ENCODE data around the gene AMH.
"Not testable (repeated sequence)": the region's sequence is repeated elsewhere in the genome, so short reads cannot be mapped to it uniquely, and the experiment has no call there.

The AMH gene

GRCh38 chr19:2249010-2249866, at the start of gene AMH:
TSS of gene AMH (plus strand) at chr19:2249323. CDS start at chr19:2249333, 10 bp downstream.
- no peak for DNase-seq (ENCODE audit: low read depth in 2 of 2)

- no peak for DNase-seq (ENCODE audit: low read depth in 2 of 2)
Measured at GRCh38 chr19:2199861-2200623, 49.1 kb upstream of the AMH start.

- DNase-seq (ENCODE audit: low read depth in 2 of 2) = not testable (repeated sequence)
Measured at GRCh38 chr19:2200624-2201294, 48.4 kb upstream of the AMH start.

- no peak for DNase-seq (ENCODE audit: low read depth in 2 of 2)
Measured at GRCh38 chr19:2201473-2202148, 47.5 kb upstream of the AMH start.

GRCh38 chr19:2202366-2202765, 46.8 kb upstream of the AMH start:
- DNase-seq (ENCODE audit: low read depth in 2 of 2) = no peak

- no peak for DNase-seq (ENCODE audit: low read depth in 2 of 2)
Measured at GRCh38 chr19:2207008-2207407, 42.1 kb upstream of the AMH start.

GRCh38 chr19:2207991-2208860, 40.9 kb upstream of the AMH start:
- peak in 1 of 2 donors; percentile 14 for DNase-seq (ENCODE audit: low read depth in 2 of 2)

- no peak for DNase-seq (ENCODE audit: low read depth in 2 of 2)
Measured at GRCh38 chr19:2208975-2209374, 40.1 kb upstream of the AMH start.

GRCh38 chr19:2209408-2209807, 39.7 kb upstream of the AMH start:
- DNase-seq (ENCODE audit: low read depth in 2 of 2) = no peak

GRCh38 chr19:2210206-2210605, 38.9 kb upstream of the AMH start:
- DNase-seq (ENCODE audit: low read depth in 2 of 2) = no peak

- no peak for DNase-seq (ENCODE audit: low read depth in 2 of 2)
Measured at GRCh38 chr19:2210987-2211740, 38.0 kb upstream of the AMH start.

- DNase-seq (ENCODE audit: low read depth in 2 of 2) = no peak
Measured at GRCh38 chr19:2212861-2213711, 36.0 kb upstream of the AMH start.

- no peak for DNase-seq (ENCODE audit: low read depth in 2 of 2)
Measured at GRCh38 chr19:2213799-2214198, 35.3 kb upstream of the AMH start.

GRCh38 chr19:2214251-2214650, 34.9 kb upstream of the AMH start:
- DNase-seq (ENCODE audit: low read depth in 2 of 2) = no peak

GRCh38 chr19:2215281-2215751, 33.8 kb upstream of the AMH start:
- DNase-seq (ENCODE audit: low read depth in 2 of 2) = no peak

- DNase-seq (ENCODE audit: low read depth in 2 of 2) = no peak
Measured at GRCh38 chr19:2216361-2217225, 32.5 kb upstream of the AMH start.

GRCh38 chr19:2217591-2217990, 31.5 kb upstream of the AMH start:
- no peak for DNase-seq (ENCODE audit: low read depth in 2 of 2)

- DNase-seq (ENCODE audit: low read depth in 2 of 2) = no peak
Measured at GRCh38 chr19:2219726-2220125, 29.4 kb upstream of the AMH start.
